Epithelial cell of proximal tubule (primary cell): ENCODE data around the gene ANP32B. TPM values are rescaled to one million over a fixed set of nuclear protein-coding genes. Genes with fewer than 3 reads are reported as not detected.

ENCODE experiments used
- DNase-seq: peaks from one replicate; pipeline ENCODE4 v3.0.0-alpha.2; 2011; ENCODE audit warnings: low read depth
- H3K4me3 ChIP-seq: 2 replicates; pipeline ENCODE4 v1.5.1; 2011; ENCODE audit warnings: low read depth, mild to moderate bottlenecking, low read length
- CTCF ChIP-seq: conservative IDR thresholded peaks from 2 replicates; pipeline ENCODE4 v1.5.1; 2012; ENCODE audit warnings: low read depth, mild to moderate bottlenecking, low read length
- total RNA-seq: library from RNA; depleted of rRNA; stranded (reverse); fragments of >200 nt; gene quantifications from 2 replicates; pipeline ENCODE4 v1.2.3, GENCODE V29; 2015

The ANP32B gene
- total RNA-seq, 1 donor from 2014 or later: 35.8 TPM

GRCh38 chr9:97978371-97979130 lies 4.6 kb upstream of the ANP32B start:
- TF ChIP-seq CTCF: no peak
- no peak overlapping the region for H3K4me3 ChIP-seq
- DNase-seq: no peak

GRCh38 chr9:97979788-97980478 lies 3.2 kb upstream of the ANP32B start:
- DNase-seq: no peak
- no peak for TF ChIP-seq CTCF
- no peak overlapping the region for H3K4me3 ChIP-seq

- H3K4me3 ChIP-seq: no peak overlapping the region
- no peak for DNase-seq
- no peak for TF ChIP-seq CTCF
Observed at GRCh38 chr9:97980479-97980803, 2.7 kb upstream of the ANP32B start.

GRCh38 chr9:97980918-97981845 lies 2.0 kb upstream of the ANP32B start:
- no peak overlapping the region for H3K4me3 ChIP-seq
- TF ChIP-seq CTCF: no peak
- DNase-seq: no peak

- peak overlapping the region; percentile 91 for H3K4me3 ChIP-seq
- DNase-seq: no peak
- TF ChIP-seq CTCF: no peak
Observed at GRCh38 chr9:97981846-97982682, 1.1 kb upstream of the ANP32B start.

GRCh38 chr9:97983589-97984187 lies 547 bp downstream of the ANP32B start:
- no peak for DNase-seq
- TF ChIP-seq CTCF: no peak
- peak overlapping the region; percentile 91 for H3K4me3 ChIP-seq
